Upper lobe of left lung (tissue), 4 donors: ENCODE results near the gene RBPJL.

Source experiments
- CTCF ChIP-seq, 6 experiments: fragments of 450-650 bp in 4 of 6; fragments of 200-600 bp in 2 of 6; sonication (generic) in 2 of 6; IDR thresholded peaks; one replicate each; pipeline ENCODE4 v1.5.1; 2016 to 2019; ENCODE audit warnings: antibody characterized with exemption in 6 of 6
- EP300 ChIP-seq, 4 donors: sonication (generic); formaldehyde crosslinking; IDR thresholded peaks; one replicate each; pipeline ENCODE4 v1.5.1; 2017; ENCODE audit warnings: antibody characterized with exemption in 4 of 4, control low read depth in 2 of 4
- POLR2A ChIP-seq, 4 donors: fragments of 450-650 bp; IDR thresholded peaks; one replicate each; pipeline ENCODE4 v1.5.1; 2016 to 2017; ENCODE audit warnings: antibody characterized with exemption in 4 of 4, mild to moderate bottlenecking in 2 of 4
- POLR2AphosphoS5 ChIP-seq, 2 donors: sonication (generic); formaldehyde crosslinking; IDR thresholded peaks; one replicate each; pipeline ENCODE4 v1.5.1; 2017; ENCODE audit warnings: antibody characterized with exemption in 2 of 2

- TF ChIP-seq CTCF (IDR thresholded peaks at IDR 0.05) (peak in 2 of 6 experiments; percentile 4 to 16), POLR2A (IDR thresholded peaks at IDR 0.05) (peak in 2 of 4 donors; percentile 29 to 66), POLR2AphosphoS5 (IDR thresholded peaks at IDR 0.05) (peak; percentile 80 to 87), EP300 (IDR thresholded peaks at IDR 0.05) (peak in 3 of 4 donors; percentile 79 to 98 (median 90))
Measured at GRCh38 chr20:45358282-45359068, 51.8 kb downstream of the RBPJL start.
